ENCODE measurements around the gene ELF4.

The ELF4 gene

DNA sequence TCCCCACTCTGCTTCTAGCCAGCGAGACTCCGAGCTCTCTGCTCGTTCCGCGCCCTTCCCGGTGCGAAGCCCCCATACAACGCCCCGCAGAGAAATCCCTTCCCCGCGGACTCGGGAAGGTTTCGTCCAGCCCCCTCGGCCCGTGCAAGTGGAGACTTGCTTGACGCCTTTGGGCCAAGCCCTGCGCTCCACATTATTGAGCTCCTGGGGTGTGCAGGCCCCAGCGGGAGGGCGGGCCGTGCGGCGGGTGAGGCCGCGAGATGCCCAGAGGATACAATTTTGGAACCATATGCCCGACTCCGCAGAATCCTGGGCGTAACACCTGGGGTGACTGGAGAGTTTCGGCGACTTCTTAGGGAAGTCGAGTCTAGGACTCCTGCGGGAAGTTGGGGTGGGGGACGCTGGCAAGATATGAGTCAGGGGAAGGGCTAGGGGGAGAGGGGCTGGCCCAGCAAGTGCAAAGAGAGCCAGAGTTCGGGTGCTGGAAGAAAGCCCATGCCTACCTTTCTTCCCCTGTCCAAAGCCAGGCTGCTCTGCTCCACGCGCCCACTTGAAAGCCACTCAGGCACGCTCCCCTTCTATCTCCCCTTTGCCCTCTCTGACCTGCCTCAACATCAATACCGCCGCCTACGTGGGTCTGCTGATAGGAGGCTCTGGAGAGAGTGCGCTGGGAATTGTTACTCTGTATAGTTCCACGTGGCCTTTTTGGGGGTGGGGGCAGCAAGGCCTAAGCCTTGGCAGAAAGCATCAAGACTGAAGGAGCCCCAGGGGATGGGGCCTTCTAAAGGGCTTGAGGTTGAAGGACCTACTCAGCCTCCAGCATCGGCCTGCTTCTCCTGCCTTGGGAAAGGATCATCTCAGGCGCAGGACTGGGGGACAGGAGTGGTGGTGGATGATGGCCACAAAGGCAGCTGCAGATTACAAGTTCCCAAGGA is 1.2 kb upstream of the ELF4 start:
- FAIRE-seq (no peak), DNase-seq (ENCODE audit: insufficient read length, low spot score) (no peak)
- TF ChIP-seq, protein P1, sequence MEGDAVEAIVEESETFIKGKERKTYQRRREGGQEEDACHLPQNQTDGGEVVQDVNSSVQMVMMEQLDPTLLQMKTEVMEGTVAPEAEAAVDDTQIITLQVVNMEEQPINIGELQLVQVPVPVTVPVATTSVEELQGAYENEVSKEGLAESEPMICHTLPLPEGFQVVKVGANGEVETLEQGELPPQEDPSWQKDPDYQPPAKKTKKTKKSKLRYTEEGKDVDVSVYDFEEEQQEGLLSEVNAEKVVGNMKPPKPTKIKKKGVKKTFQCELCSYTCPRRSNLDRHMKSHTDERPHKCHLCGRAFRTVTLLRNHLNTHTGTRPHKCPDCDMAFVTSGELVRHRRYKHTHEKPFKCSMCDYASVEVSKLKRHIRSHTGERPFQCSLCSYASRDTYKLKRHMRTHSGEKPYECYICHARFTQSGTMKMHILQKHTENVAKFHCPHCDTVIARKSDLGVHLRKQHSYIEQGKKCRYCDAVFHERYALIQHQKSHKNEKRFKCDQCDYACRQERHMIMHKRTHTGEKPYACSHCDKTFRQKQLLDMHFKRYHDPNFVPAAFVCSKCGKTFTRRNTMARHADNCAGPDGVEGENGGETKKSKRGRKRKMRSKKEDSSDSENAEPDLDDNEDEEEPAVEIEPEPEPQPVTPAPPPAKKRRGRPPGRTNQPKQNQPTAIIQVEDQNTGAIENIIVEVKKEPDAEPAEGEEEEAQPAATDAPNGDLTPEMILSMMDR (IDR thresholded peaks at IDR 0.05; ENCODE audit: insufficient read depth, missing control alignments) = no peak

DNA sequence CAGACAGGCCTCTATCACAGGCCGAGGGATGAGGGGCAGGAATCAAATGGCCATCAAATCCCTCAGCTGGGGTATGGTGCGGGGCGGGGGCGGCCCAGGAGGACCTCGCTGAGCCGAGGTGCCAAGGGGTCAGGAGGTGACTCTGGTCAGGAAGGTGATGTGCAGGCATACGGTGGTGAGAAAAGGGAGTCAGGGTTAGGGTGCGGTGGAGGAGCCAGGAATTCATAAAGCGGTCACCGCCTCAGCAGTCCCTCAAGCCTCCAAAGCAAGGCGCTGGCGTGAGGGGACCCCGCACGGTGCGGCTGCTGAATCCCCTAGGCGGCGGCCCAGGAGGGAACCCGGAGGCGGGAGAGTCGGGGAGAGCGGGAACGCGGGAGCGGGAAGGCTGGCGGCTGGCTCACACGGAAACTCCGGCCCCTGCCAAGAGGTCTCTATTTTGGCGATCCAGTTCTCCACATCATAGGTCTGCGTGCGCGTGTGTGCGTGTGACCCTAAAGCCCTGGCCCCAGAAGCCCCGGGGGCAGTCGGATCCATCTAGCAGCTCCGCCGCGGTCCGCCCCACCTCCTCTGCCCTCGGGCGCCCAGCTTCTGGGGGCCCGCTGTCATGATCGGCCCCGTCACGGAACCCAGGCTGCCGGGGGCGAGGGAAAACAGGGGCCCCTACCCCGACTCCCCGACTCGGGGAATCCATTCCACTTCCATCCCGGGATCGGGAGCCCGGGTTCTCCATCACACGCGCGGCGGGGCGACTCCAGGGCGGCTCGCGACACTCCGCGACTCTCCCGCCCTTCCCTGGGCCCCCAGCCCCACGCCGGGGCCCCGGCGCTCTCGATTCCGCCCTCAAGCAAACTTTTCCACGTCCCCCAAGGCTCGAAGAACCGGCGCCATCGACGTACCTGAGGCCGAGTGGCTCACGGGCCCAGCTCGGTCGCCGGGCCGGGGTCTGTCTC is 593 bp downstream of the ELF4 start:
- TF ChIP-seq, protein P1 (IDR thresholded peaks at IDR 0.05; ENCODE audit: insufficient read depth, missing control alignments) = no peak
- FAIRE-seq (no peak), DNase-seq (ENCODE audit: insufficient read length, low spot score) (no peak)

DNA sequence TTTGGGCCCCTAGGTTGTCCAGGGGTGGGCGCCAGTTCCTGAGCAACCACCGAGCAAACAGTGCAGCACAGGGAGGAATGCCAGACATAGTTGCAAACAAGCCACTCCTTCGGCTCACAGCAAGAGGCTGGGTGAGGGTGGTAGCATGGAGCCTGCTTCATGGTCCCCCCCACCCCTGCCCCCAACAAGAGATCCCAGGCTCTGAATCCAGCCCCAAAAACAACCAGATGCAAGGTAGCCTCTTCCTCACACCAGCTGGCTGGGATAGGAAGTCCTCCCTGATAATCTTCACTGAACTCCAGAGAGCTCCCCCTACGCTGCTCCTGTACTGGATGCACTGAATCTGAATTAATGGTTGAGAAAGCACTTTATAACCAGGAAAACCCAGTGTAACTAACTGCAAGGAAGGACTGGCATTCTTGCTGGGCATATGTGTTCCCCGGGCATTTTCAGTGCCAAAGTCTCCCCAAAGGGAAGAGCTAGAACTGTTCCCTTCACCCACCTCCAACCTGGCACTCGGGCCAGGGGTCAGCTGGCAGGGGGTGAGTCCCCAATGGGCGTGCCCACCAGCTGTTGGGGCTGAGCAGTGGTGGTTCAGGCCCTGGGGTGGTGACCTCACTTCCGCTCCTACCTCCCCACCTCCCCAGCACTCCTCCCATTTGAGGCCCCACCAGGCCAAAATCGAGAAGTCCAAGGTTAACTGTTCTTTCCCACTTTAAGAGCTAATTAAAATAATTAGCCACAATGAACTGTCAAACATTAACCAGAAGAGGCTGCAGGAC is 1.5 kb downstream of the ELF4 start:
- FAIRE-seq = no peak

DNA sequence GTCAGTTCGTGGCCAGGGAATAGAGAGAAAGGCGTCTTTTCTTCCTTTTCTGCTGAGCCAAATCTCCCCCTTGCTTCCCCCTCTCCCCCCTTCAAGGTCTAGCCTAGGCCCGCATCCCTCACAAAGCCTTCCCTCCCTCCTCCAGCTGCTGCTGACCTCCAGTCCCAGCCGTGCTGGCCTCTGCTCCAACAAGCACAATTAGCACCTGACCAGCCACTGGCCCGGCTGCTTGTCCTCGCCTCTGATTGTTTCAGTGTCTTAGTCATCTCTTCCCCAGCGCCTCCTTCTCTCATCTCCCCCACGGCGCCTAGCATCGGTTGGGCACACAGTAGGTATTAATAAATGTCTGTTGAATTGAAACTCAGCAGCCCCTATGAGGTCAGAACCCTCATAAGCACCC is 4.2 kb downstream of the ELF4 start:
- TF ChIP-seq, protein P1 (IDR thresholded peaks at IDR 0.05; ENCODE audit: insufficient read depth, missing control alignments) = no peak
- DNase-seq (ENCODE audit: insufficient read length, low spot score) (no peak), FAIRE-seq (no peak)

More for the DNA sequence above, 1.5 kb downstream of the ELF4 start:
- TF ChIP-seq, protein P1 (IDR thresholded peaks at IDR 0.05; ENCODE audit: insufficient read depth, missing control alignments) = no peak
- no peak for DNase-seq (ENCODE audit: insufficient read length, low spot score)

DNA sequence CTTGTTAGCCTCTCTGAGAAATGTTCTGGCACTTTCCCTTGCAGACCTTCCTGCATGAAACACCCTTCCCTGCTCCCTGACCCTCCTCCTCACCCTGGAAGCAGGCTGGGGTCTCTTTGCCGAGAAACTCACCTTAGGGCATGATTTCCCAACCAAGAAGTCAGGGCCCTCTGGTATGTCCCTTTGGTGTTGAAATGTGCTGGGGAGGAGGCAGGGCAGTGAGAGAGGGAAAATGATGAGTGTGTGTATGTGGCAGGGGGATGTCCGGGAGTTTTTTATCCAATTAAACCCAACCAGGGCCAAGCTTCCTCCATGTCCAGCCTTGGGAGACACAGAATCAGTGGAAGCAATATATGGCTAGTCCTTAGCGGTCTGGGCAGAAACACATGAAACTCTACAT is 5.1 kb downstream of the ELF4 start:
- FAIRE-seq (no peak), DNase-seq (ENCODE audit: insufficient read length, low spot score) (no peak)
- TF ChIP-seq, protein P1 (IDR thresholded peaks at IDR 0.05; ENCODE audit: insufficient read depth, missing control alignments) = no peak

DNA sequence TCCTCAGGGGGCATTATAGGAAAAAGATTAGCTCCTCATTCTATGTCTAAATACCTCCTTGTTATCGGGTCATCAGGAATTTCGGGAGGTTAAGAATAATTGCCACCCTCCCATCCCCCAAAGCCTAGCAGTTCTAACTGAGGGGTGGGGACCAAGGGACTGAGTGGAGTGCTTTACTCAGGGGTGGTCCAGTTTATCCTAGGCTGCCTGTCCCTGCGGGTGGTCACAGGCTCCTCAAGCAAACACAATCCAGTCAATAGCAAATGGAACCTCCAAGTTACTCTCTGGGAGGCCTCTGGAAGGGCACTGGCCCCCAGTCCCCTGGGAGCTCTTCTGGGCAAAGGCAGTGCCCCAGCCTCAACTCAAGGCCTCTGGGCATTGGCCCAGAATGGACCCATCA is 6.7 kb downstream of the ELF4 start:
- TF ChIP-seq, protein P1 (IDR thresholded peaks at IDR 0.05; ENCODE audit: insufficient read depth, missing control alignments) = no peak
- DNase-seq (ENCODE audit: insufficient read length, low spot score) (no peak), FAIRE-seq (no peak)
